GM18508 (cell line): ENCODE results near the gene HSFX2.
A peak's percentile ranks its signal among the peaks of the same experiment; 100 is the strongest.
"Not testable (repeated sequence)": the region's sequence is repeated elsewhere in the genome, so short reads cannot be mapped to it uniquely, and the experiment has no call there.

Experiments
- ATAC-seq: cut with Tn5 transposase; IDR thresholded peaks from one replicate; pipeline ENCODE4 v1.9.1; 2021; ENCODE audit warnings: moderate number of reproducible peaks; ENCODE audit not compliant: insufficient read depth, unreplicated experiment

HSFX2 gene

GRCh38 chrX:149595943-149596342, 829 bp upstream of the HSFX2 start:
- not testable (repeated sequence) for ATAC-seq

- ATAC-seq, result not testable (repeated sequence)
These were observed 4.1 kb downstream of the HSFX2 start for GRCh38 chrX:149590993-149591392.

GRCh38 chrX:149587359-149587758, 7.8 kb downstream of the HSFX2 start, which contains the start of gene MAGEA9B:
Gene MAGEA9B (minus strand): TSS chrX:149587459. CDS start chrX:149583179, 4,280 bp downstream.
- ATAC-seq, result not testable (repeated sequence)

GRCh38 chrX:149585631-149586030, 9.5 kb downstream of the HSFX2 start:
- not testable (repeated sequence) for ATAC-seq

- ATAC-seq, result peak; percentile 100
These were observed 21.7 kb downstream of the HSFX2 start for GRCh38 chrX:149573456-149573855.

GRCh38 chrX:149572743-149573142, 22.4 kb downstream of the HSFX2 start:
- ATAC-seq, result no peak

GRCh38 chrX:149571770-149572169, 23.3 kb downstream of the HSFX2 start:
- ATAC-seq, result no peak

GRCh38 chrX:149570668-149571067, 24.4 kb downstream of the HSFX2 start:
- ATAC-seq, result no peak

GRCh38 chrX:149569770-149570169, 25.3 kb downstream of the HSFX2 start:
- no peak for ATAC-seq

GRCh38 chrX:149568701-149569296, 26.3 kb downstream of the HSFX2 start:
- no peak for ATAC-seq

GRCh38 chrX:149567621-149568417, 27.3 kb downstream of the HSFX2 start:
- no peak for ATAC-seq

GRCh38 chrX:149563359-149563758, 31.8 kb downstream of the HSFX2 start:
- ATAC-seq, result no peak

GRCh38 chrX:149555251-149555650, 39.9 kb downstream of the HSFX2 start:
- not testable (repeated sequence) for ATAC-seq

GRCh38 chrX:149551939-149552248, 43.2 kb downstream of the HSFX2 start:
- ATAC-seq, result not testable (repeated sequence)

GRCh38 chrX:149551245-149551938, 43.7 kb downstream of the HSFX2 start:
- ATAC-seq, result not testable (repeated sequence)

GRCh38 chrX:149550454-149550853, 44.7 kb downstream of the HSFX2 start:
- not testable (repeated sequence) for ATAC-seq

- ATAC-seq, result not testable (repeated sequence)
These were observed 45.4 kb downstream of the HSFX2 start, which contains the start of gene HSFX3 for GRCh38 chrX:149549701-149550100. Gene HSFX3 (minus strand): TSS chrX:149549924. CDS start chrX:149549852, 72 bp downstream.

GRCh38 chrX:149547782-149548181, 47.3 kb downstream of the HSFX2 start:
- not testable (repeated sequence) for ATAC-seq

- ATAC-seq, result not testable (repeated sequence)
These were observed 48.2 kb downstream of the HSFX2 start for GRCh38 chrX:149546962-149547361.

- ATAC-seq, result not testable (repeated sequence)
These were observed 49.3 kb downstream of the HSFX2 start for GRCh38 chrX:149545545-149546543.
